Measurements from ENCODE around the gene AQP12A. TPM values are rescaled to one million over a fixed set of nuclear protein-coding genes. Genes with fewer than 3 reads are reported as not detected.

Gene AQP12A
- total and polyA plus RNA-seq, 2 donors (not counting 1 experiment from before 2014, with no cell fraction given), result not detected

GRCh38 chr2:240687045-240687740 is 4.5 kb upstream of the AQP12A start:
- Histone ChIP-seq H3K4me2 (replicated peaks; ENCODE audit: low read depth, low read length, poor library complexity, severe bottlenecking) (no peak overlapping the region), H3K36me3 (replicated peaks in 1 of 2; ENCODE audit: control extremely low read depth in 1 of 2, control insufficient read depth in 1 of 2, extremely low read depth in 1 of 2, insufficient read depth in 2 of 2, low read length in 1 of 2) (no peaks in the 10 kb centered on the region), H3K4me1 (ENCODE audit: control insufficient read depth in 2 of 2, insufficient read depth in 2 of 2, low read length in 2 of 2) (no peaks in the 10 kb centered on the region), H3K27ac (ENCODE audit: low read length in 2 of 2) (no peak overlapping the region), H3K4me3 (ENCODE audit: control extremely low read depth in 1 of 5, extremely low read depth in 1 of 5, insufficient read depth in 1 of 5, low read depth in 2 of 5, low read length in 4 of 5) (no peak overlapping the region), H2AFZ (ENCODE audit: insufficient read depth, low read depth, low read length, poor library complexity, severe bottlenecking) (no peak overlapping the region), H3K9me3 (ENCODE audit: control extremely low read depth in 1 of 3, control insufficient read depth in 2 of 3, insufficient read depth in 1 of 3, low read length in 2 of 3) (no peaks in the 10 kb centered on the region), H3K79me2 (ENCODE audit: control insufficient read depth, insufficient read depth, low read length) (no peaks in the 10 kb centered on the region), H3K9ac (ENCODE audit: low read length) (no peak overlapping the region), H4K20me1 (ENCODE audit: control insufficient read depth, insufficient read depth, low read length, poor library complexity, severe bottlenecking) (no peaks in the 10 kb centered on the region), H3K27me3 (replicated peaks in 1 of 4; ENCODE audit: control extremely low read depth in 1 of 4, control insufficient read depth in 3 of 4, insufficient read depth in 4 of 4, low read length in 3 of 4) (no peaks in the 10 kb centered on the region)
- POLR2A ChIA-PET, result no interaction called here
- Mint-ChIP-seq H3K4me1 (peaks cover 5% of the 10 kb centered on the region), H3K9me3 (ENCODE audit: insufficient read depth) (no peaks in the 10 kb centered on the region), H3K27me3 (peaks cover 4% of the 10 kb centered on the region), H3K4me3 (no peak overlapping the region), H3K27ac (no peak overlapping the region)
- intact Hi-C loops (cut with micrococcal nuclease), result no loop called here
- WGBS (ENCODE audit: insufficient coverage), result 91% methylated on average over 20 of the region's 20 CpGs
- ATAC-seq (ENCODE audit: low read depth) (no peak), DNase-seq (no peak)
- TF ChIP-seq CTCF (IDR thresholded peaks at IDR 0.05) (no peak), EZH2 (IDR thresholded peaks at IDR 0.05; ENCODE audit: borderline replicate concordance, insufficient read depth, low read depth, low read length, poor library complexity, severe bottlenecking) (no peak)
- CTCF ChIA-PET, result no interaction called here

GRCh38 chr2:240687741-240688552 is 3.7 kb upstream of the AQP12A start:
- TF ChIP-seq CTCF (IDR thresholded peaks at IDR 0.05), result no peak
- WGBS (ENCODE audit: insufficient coverage), result 88% methylated on average over 14 of the region's 14 CpGs
- Mint-ChIP-seq H3K27ac (no peak overlapping the region), H3K4me3 (no peak overlapping the region), H3K4me1 (peaks cover 5% of the 10 kb centered on the region), H3K9me3 (ENCODE audit: insufficient read depth) (no peaks in the 10 kb centered on the region), H3K27me3 (peaks cover 4% of the 10 kb centered on the region)
- no peak for DNase-seq
- H4K20me1 ChIP-seq (ENCODE audit: control insufficient read depth, insufficient read depth, low read length, poor library complexity, severe bottlenecking), result no peaks in the 10 kb centered on the region
- POLR2A ChIA-PET, result no interaction called here
- CTCF ChIA-PET, result no interaction called here
- no peaks in the 10 kb centered on the region for H3K36me3 ChIP-seq (replicated peaks in 1 of 2; ENCODE audit: control extremely low read depth in 1 of 2, control insufficient read depth in 1 of 2, extremely low read depth in 1 of 2, insufficient read depth in 2 of 2, low read length in 1 of 2)
- H3K4me1 ChIP-seq (ENCODE audit: control insufficient read depth in 2 of 2, insufficient read depth in 2 of 2, low read length in 2 of 2), result no peaks in the 10 kb centered on the region
- no peaks in the 10 kb centered on the region for H3K27me3 ChIP-seq (replicated peaks in 1 of 4; ENCODE audit: control extremely low read depth in 1 of 4, control insufficient read depth in 3 of 4, insufficient read depth in 4 of 4, low read length in 3 of 4)
- no peak overlapping the region for H3K4me3 ChIP-seq (ENCODE audit: control extremely low read depth in 1 of 5, extremely low read depth in 1 of 5, insufficient read depth in 1 of 5, low read depth in 2 of 5, low read length in 4 of 5)
- no peak overlapping the region for H3K4me2 ChIP-seq (replicated peaks; ENCODE audit: low read depth, low read length, poor library complexity, severe bottlenecking)
- no peak for ATAC-seq (ENCODE audit: low read depth)
- intact Hi-C loops (cut with micrococcal nuclease), result no loop called here
- no peak overlapping the region for H2AFZ ChIP-seq (ENCODE audit: insufficient read depth, low read depth, low read length, poor library complexity, severe bottlenecking)
- H3K27ac ChIP-seq (ENCODE audit: low read length in 2 of 2), result no peak overlapping the region
- no peaks in the 10 kb centered on the region for H3K79me2 ChIP-seq (ENCODE audit: control insufficient read depth, insufficient read depth, low read length)
- no peaks in the 10 kb centered on the region for H3K9me3 ChIP-seq (ENCODE audit: control extremely low read depth in 1 of 3, control insufficient read depth in 2 of 3, insufficient read depth in 1 of 3, low read length in 2 of 3)
- no peak overlapping the region for H3K9ac ChIP-seq (ENCODE audit: low read length)
